DOHH2 (cell line): ENCODE measurements around the gene FAM219B.

Experiments used
- EZH2phosphoT487 ChIP-seq: fragments of 200-600 bp; sonication (generic); IDR thresholded peaks from 2 replicates; pipeline ENCODE4 v1.6.1; 2017; ENCODE audit warnings: borderline replicate concordance, mild to moderate bottlenecking, antibody characterized with exemption, low read length, moderate library complexity, mixed read lengths
- TF ChIP-seq, protein P1 (sequence below): fragments of 200-600 bp; sonication (generic); IDR thresholded peaks from one replicate; pipeline ENCODE4 v1.5.1; 2014; ENCODE audit warnings: antibody characterized with exemption, mild to moderate bottlenecking, low read depth, low read length; ENCODE audit not compliant: poor library complexity, severe bottlenecking

- TF ChIP-seq, protein P1, sequence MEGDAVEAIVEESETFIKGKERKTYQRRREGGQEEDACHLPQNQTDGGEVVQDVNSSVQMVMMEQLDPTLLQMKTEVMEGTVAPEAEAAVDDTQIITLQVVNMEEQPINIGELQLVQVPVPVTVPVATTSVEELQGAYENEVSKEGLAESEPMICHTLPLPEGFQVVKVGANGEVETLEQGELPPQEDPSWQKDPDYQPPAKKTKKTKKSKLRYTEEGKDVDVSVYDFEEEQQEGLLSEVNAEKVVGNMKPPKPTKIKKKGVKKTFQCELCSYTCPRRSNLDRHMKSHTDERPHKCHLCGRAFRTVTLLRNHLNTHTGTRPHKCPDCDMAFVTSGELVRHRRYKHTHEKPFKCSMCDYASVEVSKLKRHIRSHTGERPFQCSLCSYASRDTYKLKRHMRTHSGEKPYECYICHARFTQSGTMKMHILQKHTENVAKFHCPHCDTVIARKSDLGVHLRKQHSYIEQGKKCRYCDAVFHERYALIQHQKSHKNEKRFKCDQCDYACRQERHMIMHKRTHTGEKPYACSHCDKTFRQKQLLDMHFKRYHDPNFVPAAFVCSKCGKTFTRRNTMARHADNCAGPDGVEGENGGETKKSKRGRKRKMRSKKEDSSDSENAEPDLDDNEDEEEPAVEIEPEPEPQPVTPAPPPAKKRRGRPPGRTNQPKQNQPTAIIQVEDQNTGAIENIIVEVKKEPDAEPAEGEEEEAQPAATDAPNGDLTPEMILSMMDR, result no peak
- no peak for TF ChIP-seq EZH2phosphoT487
Observed at GRCh38 chr15:74870436-74871215, 36.0 kb downstream of the FAM219B start.
